T-helper 22 cell (primary cell): Measurements from ENCODE around the gene PRR23E.

Source experiments
- DNase-seq: peaks from one replicate; pipeline ENCODE4 v3.0.0-alpha.2; 2020; ENCODE audit warnings: low read depth

PRR23E gene, protein sequence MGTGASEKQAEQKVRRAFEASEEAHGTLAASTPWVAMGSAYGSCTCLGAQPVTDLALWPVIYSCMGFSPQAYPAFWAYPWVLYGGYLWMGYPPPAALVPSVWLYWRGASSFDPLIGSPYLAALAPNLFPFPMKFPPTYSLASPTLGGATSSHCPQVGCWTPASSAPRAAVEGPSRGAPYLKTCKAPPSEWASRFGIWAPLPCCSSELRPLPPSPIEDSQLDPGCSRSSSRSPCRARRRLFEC

GRCh38 chr3:127192576-127193232 is at the start of gene PRR23E:
Gene PRR23E, plus strand, starts transcription at chr3:127193131. Its CDS starts 3,555 bp downstream, at chr3:127196686.
- no peak for DNase-seq

- no peak for DNase-seq
These were observed 49.8 kb upstream of the PRR23E start for GRCh38 chr3:127143172-127143571.

DNA sequence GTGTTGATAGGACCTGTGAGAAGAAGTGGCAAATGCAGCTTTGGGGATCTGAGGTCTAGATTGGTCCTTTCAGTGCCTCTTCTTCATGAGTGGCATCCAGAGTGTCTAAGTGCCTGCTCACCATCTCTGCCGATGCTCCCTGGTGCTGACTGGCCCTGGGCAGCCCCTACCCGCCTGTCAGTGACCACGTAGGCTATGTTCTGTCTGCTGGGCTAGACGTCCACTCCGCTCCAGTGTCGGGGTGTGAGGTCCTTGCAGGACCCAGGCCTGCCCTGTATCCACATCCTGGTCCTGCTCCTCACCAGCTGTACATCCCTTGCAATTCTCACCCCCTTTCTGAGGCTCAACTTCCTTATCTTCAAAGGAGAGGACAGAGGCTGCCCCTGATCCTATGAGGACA is 48.3 kb upstream of the PRR23E start:
- no peak for DNase-seq

GRCh38 chr3:127145266-127145665 is 47.7 kb upstream of the PRR23E start:
- DNase-seq = no peak

- DNase-seq = no peak
These were observed 45.5 kb upstream of the PRR23E start for GRCh38 chr3:127147291-127147885.

- DNase-seq = no peak
These were observed 43.2 kb upstream of the PRR23E start for GRCh38 chr3:127149621-127150310.

- no peak for DNase-seq
These were observed 42.2 kb upstream of the PRR23E start for GRCh38 chr3:127150513-127151250.

DNA sequence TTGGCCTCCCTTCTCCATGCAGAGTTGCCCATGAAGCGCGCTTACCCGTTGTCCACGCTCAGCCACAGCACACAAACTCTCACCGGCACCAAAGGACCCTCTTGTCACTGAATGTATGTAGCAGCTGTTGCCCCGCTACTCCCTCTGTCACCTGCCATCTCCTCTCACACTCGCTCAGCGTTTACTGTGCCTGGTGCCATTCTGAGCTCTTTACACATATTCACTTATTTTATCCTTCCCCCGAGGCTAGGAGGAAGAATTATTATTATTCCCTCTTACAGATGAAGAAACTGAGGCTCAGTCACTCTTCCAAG is 41.7 kb upstream of the PRR23E start:
- DNase-seq = no peak

DNA sequence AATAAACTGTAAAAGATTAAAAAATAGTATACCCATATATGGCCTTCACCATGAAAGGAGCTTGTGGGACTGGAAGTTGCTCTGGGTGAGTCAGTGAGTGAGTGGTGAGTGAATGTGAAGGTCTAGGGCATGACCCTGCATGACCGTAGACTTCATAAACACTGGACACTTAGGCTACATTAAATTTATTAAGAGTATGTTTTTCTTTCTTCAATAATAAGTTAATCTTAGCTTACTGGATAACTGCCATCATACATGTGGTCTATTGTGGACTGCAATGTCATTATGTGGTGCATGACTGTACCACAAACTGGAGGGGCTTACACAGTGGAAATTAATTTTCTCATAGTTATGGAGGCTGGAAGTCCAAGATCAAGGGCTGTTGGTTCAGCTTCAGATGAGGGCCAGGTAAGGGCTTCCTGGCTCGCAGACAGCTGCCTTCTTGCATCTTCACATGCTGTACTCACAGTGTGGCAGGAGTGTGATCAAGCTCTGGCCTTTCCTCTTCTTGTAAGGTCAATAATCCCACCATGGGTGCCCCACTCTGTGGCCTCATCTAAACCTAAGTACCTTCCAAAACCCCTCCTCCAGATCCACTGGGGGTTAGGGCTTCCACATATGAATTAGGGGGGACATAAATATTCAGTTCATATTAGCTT is 40.8 kb upstream of the PRR23E start:
- DNase-seq = no peak

- no peak for DNase-seq
These were observed 40.0 kb upstream of the PRR23E start for GRCh38 chr3:127152684-127153505.

DNA sequence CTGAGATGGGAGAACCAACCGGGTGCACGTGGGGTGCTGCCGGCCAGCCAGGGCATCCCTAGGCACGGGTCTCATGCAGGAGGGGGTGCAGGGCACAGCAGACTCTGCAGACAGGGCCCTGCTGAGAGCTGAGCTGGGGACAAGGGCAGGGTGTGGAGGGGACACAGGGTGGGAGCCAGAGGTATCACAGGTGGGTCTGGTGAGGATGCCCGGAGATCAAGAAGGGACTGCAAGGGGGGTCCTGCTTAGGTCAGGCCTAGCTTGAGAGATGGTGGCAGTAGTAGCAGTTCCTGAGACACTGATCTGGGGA is 39.5 kb upstream of the PRR23E start:
- no peak for DNase-seq

- DNase-seq = no peak
These were observed 36.4 kb upstream of the PRR23E start for GRCh38 chr3:127156338-127157050.

- DNase-seq = no peak
These were observed 35.6 kb upstream of the PRR23E start for GRCh38 chr3:127157171-127157828.

GRCh38 chr3:127158614-127159229 is 34.2 kb upstream of the PRR23E start:
- no peak for DNase-seq

DNA sequence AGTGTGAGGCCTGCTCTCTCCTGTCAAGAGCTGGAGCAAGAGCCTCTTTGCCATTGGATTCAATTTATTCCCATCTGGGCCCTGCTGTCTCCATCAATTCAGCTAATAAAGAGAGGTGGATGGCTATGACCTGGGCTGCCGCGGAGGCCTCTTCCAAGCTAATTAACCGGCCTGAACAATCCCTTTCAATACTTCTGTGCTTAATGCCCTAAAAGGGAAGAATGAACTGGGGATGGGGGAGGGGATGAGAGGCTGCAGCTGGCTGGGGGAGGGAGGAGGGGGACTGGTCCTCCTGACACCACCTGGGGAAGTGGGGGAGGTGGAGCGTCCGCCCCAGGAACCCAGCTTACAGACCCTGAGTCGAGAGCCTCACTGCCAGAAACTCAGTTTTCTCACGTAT is 33.4 kb upstream of the PRR23E start:
- no peak for DNase-seq

- DNase-seq = no peak
These were observed 31.7 kb upstream of the PRR23E start for GRCh38 chr3:127161236-127161635.

- DNase-seq = no peak
These were observed 30.9 kb upstream of the PRR23E start for GRCh38 chr3:127161973-127162579.

DNA sequence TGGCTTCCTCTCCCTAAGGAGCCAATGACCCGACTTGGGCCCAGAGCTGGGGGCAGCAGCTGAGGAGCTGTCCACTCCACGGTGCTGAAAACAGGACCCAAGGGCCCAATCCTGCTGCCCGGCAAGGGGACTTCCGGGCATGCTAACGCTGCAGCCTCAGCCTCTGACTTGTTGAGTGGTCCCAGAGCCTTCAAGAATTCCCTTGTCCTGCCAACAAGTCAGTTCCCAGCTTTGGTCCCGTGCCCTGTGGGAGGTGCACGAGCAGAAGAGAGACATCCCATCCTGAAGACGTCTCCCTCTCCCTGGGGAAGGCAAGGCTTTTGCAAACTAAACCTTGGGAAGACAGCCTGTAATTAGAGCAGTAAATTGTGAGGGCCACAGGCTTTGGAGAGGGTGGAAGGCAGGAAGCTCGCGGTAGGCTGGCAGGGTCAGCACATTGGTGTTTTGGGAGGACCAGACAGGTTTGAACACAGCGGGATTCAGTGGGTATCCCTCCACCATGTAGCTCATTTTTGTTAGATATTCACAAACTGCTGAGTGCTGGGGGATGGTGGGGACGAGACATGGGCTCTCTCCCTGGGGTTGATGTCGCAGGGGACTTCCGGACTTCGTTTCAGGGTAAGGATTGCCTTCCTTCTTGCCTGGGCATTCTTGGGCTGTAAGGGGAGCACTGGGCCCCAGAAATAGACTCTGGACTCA is 29.8 kb upstream of the PRR23E start:
- no peak for DNase-seq
